ENCODE results near the gene CWF19L2. TPM values are rescaled to one million over a fixed set of nuclear protein-coding genes. Genes with fewer than 3 reads are reported as not detected.

Gene CWF19L2
- total and polyA plus RNA-seq, 5 donors from 2014 or later = 7.6 to 28.3 (median 8.2) TPM

DNA sequence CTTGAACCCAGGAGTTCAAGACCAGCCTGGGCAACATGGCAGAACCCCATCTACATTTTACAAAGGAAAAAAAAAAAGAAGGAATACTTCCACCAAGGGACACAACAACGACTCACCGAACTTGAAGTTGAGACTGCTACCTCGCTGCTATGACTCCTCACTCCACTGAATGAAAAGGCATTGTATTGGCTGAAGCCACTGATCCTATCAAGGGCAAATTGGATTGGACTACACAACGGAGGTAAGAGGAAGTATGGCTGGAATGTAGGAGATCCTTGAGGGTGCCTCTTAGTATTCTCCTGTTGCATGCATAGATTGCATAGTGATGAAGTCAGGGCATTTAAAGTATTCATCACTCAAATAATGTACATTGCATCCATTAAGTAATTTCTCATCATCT, 97.9 kb downstream of the CWF19L2 start:
- no peak overlapping the region for H3K4me3 ChIP-seq (ENCODE audit: low read depth, low read length)
- peaks cover 0 to 15% (median 11%) of the 10 kb centered on the region in 4 donors for H3K4me1 Mint-ChIP-seq
- no peaks in the 10 kb centered on the region for H3K36me3 ChIP-seq (ENCODE audit: control insufficient read depth, insufficient read depth, low read length)
- H3K27ac ChIP-seq (ENCODE audit: insufficient read depth, low read length, poor library complexity, severe bottlenecking) = no peak overlapping the region
- peaks cover 0 to 9% (median 0%) of the 10 kb centered on the region in 7 donors for H3K9me3 Mint-ChIP-seq
- no peaks in the 10 kb centered on the region for H3K9me3 ChIP-seq (ENCODE audit: control insufficient read depth in 2 of 2, low read length in 2 of 2)
- no peaks in the 10 kb centered on the region for H3K27me3 Mint-ChIP-seq
- H3K4me1 ChIP-seq (ENCODE audit: control insufficient read depth, insufficient read depth, low read length, poor library complexity, severe bottlenecking) = no peaks in the 10 kb centered on the region
- no peaks in the 10 kb centered on the region for H3K27me3 ChIP-seq (ENCODE audit: control insufficient read depth, insufficient read depth, low read length)
- no peak overlapping the region for H3K4me3 Mint-ChIP-seq
- no peak overlapping the region for H3K27ac Mint-ChIP-seq
- H3K36me3 Mint-ChIP-seq = peaks cover 57% of the 10 kb centered on the region
- DNase-seq (no peak), ATAC-seq (ENCODE audit: low read depth in 2 of 2) (no peak)

DNA sequence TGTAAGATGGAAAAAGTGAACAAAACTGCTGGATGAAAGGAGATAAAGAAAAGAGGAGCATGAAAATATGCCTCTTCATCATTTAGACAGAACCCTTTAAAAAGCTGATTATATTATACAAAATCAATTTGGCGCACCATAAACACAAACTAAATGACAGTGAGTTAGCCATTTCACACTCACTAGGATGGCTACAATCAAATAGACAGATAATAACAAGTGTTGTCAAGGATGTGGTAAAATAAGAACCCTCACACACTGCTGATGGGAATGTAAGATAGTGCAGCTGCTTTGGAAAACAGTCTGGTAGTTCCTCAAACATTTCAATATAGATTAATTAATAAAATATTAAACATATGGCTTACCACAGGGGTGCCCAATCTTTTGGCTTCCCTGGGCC, 99.7 kb downstream of the CWF19L2 start:
- peaks cover 3% of the 10 kb centered on the region for H3K36me3 ChIP-seq (ENCODE audit: control insufficient read depth, insufficient read depth, low read length)
- Mint-ChIP-seq H3K4me1 (peaks cover 0 to 15% (median 11%) of the 10 kb centered on the region in 4 donors), H3K36me3 (peaks cover 56% of the 10 kb centered on the region), H3K4me3 (no peak overlapping the region), H3K27ac (no peak overlapping the region), H3K27me3 (no peaks in the 10 kb centered on the region), H3K9me3 (peaks cover 0 to 9% (median 0%) of the 10 kb centered on the region in 7 donors)
- no peak for ATAC-seq (ENCODE audit: low read depth in 2 of 2)
- no peaks in the 10 kb centered on the region for H3K27me3 ChIP-seq (ENCODE audit: control insufficient read depth, insufficient read depth, low read length)
- DNase-seq = no peak
- H3K4me1 ChIP-seq (ENCODE audit: control insufficient read depth, insufficient read depth, low read length, poor library complexity, severe bottlenecking) = no peaks in the 10 kb centered on the region
- no peak overlapping the region for H3K4me3 ChIP-seq (ENCODE audit: low read depth, low read length)
- H3K27ac ChIP-seq (ENCODE audit: insufficient read depth, low read length, poor library complexity, severe bottlenecking) = no peak overlapping the region
- no peaks in the 10 kb centered on the region for H3K9me3 ChIP-seq (ENCODE audit: control insufficient read depth in 2 of 2, low read length in 2 of 2)

DNA sequence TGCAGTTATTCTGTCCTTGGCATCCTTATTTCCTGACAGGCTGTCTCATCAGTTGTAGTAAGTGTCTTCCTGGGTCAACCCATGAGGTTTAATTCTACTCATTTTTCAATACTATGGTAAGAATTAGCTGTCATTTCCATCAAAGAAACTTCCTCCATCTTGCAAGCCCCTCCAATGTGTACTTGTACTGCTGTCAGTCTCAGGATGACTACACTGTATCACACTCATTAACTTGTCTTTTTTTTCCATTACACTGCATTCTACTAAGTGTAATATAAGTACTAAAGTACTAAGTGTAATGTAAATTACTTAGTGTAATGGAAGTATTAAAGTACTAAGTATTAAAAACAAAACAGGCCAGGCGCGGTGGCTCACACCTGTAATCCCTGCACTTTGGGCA, 102.8 kb downstream of the CWF19L2 start:
- Mint-ChIP-seq H3K9me3 (peaks cover 0 to 3% (median 0%) of the 10 kb centered on the region in 7 donors), H3K27me3 (no peaks in the 10 kb centered on the region), H3K27ac (no peak overlapping the region), H3K4me3 (no peak overlapping the region), H3K36me3 (peaks cover 54% of the 10 kb centered on the region), H3K4me1 (peaks cover 0 to 14% (median 7%) of the 10 kb centered on the region in 4 donors)
- Histone ChIP-seq H3K9me3 (ENCODE audit: control insufficient read depth in 2 of 2, low read length in 2 of 2) (no peaks in the 10 kb centered on the region), H3K4me1 (ENCODE audit: control insufficient read depth, insufficient read depth, low read length, poor library complexity, severe bottlenecking) (no peaks in the 10 kb centered on the region), H3K36me3 (ENCODE audit: control insufficient read depth, insufficient read depth, low read length) (peaks cover 23% of the 10 kb centered on the region), H3K27me3 (ENCODE audit: control insufficient read depth, insufficient read depth, low read length) (no peaks in the 10 kb centered on the region), H3K4me3 (ENCODE audit: low read depth, low read length) (no peak overlapping the region), H3K27ac (ENCODE audit: insufficient read depth, low read length, poor library complexity, severe bottlenecking) (no peak overlapping the region)
- DNase-seq = no peak
- ATAC-seq (ENCODE audit: low read depth in 2 of 2) = no peak

DNA sequence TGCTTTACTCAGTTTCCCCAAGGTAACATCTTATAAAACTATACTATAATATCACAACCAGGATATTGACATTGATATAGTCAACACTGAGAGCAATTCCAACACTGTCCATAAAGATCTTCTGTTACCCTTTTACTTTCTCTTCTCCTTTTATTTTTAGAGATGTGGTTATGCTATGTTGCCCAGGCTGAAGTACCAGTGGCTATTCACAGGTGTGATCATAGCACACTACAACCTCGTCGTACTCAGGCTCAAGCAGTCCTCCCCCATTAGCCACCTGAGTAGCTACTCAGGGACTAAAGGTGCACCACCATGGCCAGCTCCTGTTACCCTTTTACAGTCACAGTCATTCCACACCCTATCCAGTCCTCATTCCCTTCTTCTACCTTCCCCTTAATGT, 119.7 kb downstream of the CWF19L2 start:
- Mint-ChIP-seq H3K36me3 (peaks cover 40% of the 10 kb centered on the region), H3K27me3 (no peaks in the 10 kb centered on the region), H3K4me3 (no peak overlapping the region), H3K27ac (peak overlapping the region in 1 of 3 donors; percentile 33), H3K9me3 (no peaks in the 10 kb centered on the region), H3K4me1 (peaks cover 0 to 5% (median 2%) of the 10 kb centered on the region in 4 donors)
- Histone ChIP-seq H3K36me3 (ENCODE audit: control insufficient read depth, insufficient read depth, low read length) (peaks cover 17% of the 10 kb centered on the region), H3K27me3 (ENCODE audit: control insufficient read depth, insufficient read depth, low read length) (no peaks in the 10 kb centered on the region), H3K9me3 (ENCODE audit: control insufficient read depth in 2 of 2, low read length in 2 of 2) (no peaks in the 10 kb centered on the region), H3K27ac (ENCODE audit: insufficient read depth, low read length, poor library complexity, severe bottlenecking) (no peak overlapping the region), H3K4me3 (ENCODE audit: low read depth, low read length) (no peak overlapping the region), H3K4me1 (ENCODE audit: control insufficient read depth, insufficient read depth, low read length, poor library complexity, severe bottlenecking) (no peaks in the 10 kb centered on the region)
- no peak for DNase-seq
- ATAC-seq (ENCODE audit: low read depth in 2 of 2) = no peak

DNA sequence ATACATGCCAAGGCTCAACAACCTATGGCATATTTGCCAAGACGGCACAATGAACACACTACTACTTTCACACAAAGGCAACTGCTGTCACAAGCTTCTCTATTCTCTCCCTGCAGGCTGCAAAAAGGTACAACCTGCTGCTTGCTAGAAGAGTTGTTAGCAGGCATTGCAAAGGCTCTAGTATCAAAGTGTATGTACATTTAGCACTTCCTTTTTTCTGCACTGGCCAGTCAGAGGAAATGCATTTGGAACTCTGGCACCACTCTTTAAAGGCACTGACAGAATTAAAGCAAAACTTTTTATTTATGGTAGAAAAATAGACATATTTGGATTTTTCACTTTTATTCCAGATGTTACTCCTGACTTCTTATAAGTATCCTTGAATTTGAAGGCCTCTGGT, 125.9 kb downstream of the CWF19L2 start:
- DNase-seq (no peak), ATAC-seq (ENCODE audit: low read depth in 2 of 2) (no peak)
- Histone ChIP-seq H3K36me3 (ENCODE audit: control insufficient read depth, insufficient read depth, low read length) (peaks cover 30% of the 10 kb centered on the region), H3K27me3 (ENCODE audit: control insufficient read depth, insufficient read depth, low read length) (no peaks in the 10 kb centered on the region), H3K4me3 (ENCODE audit: low read depth, low read length) (no peak overlapping the region), H3K9me3 (ENCODE audit: control insufficient read depth in 2 of 2, low read length in 2 of 2) (no peaks in the 10 kb centered on the region), H3K4me1 (ENCODE audit: control insufficient read depth, insufficient read depth, low read length, poor library complexity, severe bottlenecking) (no peaks in the 10 kb centered on the region), H3K27ac (ENCODE audit: insufficient read depth, low read length, poor library complexity, severe bottlenecking) (no peak overlapping the region)
- Mint-ChIP-seq H3K27ac (no peak overlapping the region), H3K4me1 (no peaks in the 10 kb centered on the region), H3K27me3 (no peaks in the 10 kb centered on the region), H3K4me3 (no peak overlapping the region), H3K9me3 (no peaks in the 10 kb centered on the region), H3K36me3 (peaks cover 51% of the 10 kb centered on the region)

DNA sequence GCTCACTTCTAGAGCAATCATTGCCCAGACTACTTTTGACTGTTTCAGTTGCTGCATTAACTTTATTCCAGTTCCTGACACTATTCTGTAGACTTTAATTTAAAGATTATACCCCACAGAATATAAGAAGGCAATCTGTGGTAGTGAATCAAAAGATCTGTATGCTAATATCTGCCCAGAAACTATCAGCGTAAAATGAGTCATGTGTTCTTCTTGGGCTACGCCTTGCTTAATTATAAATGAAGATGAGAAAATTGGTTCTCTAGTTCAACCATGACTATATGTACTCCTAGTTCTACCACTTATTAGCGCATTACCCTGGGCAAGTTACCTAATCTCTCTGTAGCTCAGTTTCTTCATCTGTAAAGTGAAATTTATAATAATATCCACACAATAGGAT, 128.5 kb downstream of the CWF19L2 start:
- Mint-ChIP-seq H3K4me3 (no peak overlapping the region), H3K27ac (no peak overlapping the region), H3K36me3 (peaks cover 62% of the 10 kb centered on the region), H3K4me1 (no peaks in the 10 kb centered on the region), H3K9me3 (peaks cover 0 to 2% (median 0%) of the 10 kb centered on the region in 7 donors), H3K27me3 (no peaks in the 10 kb centered on the region)
- ATAC-seq (ENCODE audit: low read depth in 2 of 2) (no peak), DNase-seq (no peak)
- no peaks in the 10 kb centered on the region for H3K4me1 ChIP-seq (ENCODE audit: control insufficient read depth, insufficient read depth, low read length, poor library complexity, severe bottlenecking)
- no peak overlapping the region for H3K27ac ChIP-seq (ENCODE audit: insufficient read depth, low read length, poor library complexity, severe bottlenecking)
- no peaks in the 10 kb centered on the region for H3K27me3 ChIP-seq (ENCODE audit: control insufficient read depth, insufficient read depth, low read length)
- no peak overlapping the region for H3K4me3 ChIP-seq (ENCODE audit: low read depth, low read length)
- no peaks in the 10 kb centered on the region for H3K9me3 ChIP-seq (ENCODE audit: control insufficient read depth in 2 of 2, low read length in 2 of 2)
- peaks cover 47% of the 10 kb centered on the region for H3K36me3 ChIP-seq (ENCODE audit: control insufficient read depth, insufficient read depth, low read length)

DNA sequence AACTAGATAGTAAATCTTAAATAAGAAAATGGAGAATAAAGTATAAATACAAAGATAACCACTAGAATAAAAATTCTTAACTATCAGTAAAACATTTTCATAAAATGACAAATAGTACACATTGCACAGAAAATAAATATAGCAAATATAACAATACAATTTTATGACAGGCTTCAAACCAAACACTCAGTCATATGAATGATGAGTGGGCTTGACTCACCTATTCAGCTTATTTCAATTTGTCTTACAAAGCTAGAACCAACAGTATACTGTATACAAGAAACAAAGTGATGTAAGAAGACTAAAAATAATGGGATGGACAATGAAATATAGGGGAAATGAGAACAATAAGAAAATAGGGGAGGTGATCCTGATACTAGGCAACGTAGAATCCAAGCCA, 141.2 kb downstream of the CWF19L2 start:
- no peaks in the 10 kb centered on the region for H3K27me3 ChIP-seq (ENCODE audit: control insufficient read depth, insufficient read depth, low read length)
- peaks cover 45% of the 10 kb centered on the region for H3K36me3 Mint-ChIP-seq
- peaks cover 23% of the 10 kb centered on the region for H3K36me3 ChIP-seq (ENCODE audit: control insufficient read depth, insufficient read depth, low read length)
- peaks cover 0 to 5% of the 10 kb centered on the region in 2 experiments for H3K9me3 ChIP-seq (ENCODE audit: control insufficient read depth in 2 of 2, low read length in 2 of 2)
- H3K9me3 Mint-ChIP-seq = peaks cover 0 to 16% (median 8%) of the 10 kb centered on the region in 7 donors
- DNase-seq (no peak), ATAC-seq (ENCODE audit: low read depth in 2 of 2) (no peak)
- no peaks in the 10 kb centered on the region for H3K27me3 Mint-ChIP-seq
- no peak overlapping the region for H3K27ac Mint-ChIP-seq
- H3K4me1 ChIP-seq (ENCODE audit: control insufficient read depth, insufficient read depth, low read length, poor library complexity, severe bottlenecking) = no peaks in the 10 kb centered on the region
- no peak overlapping the region for H3K4me3 ChIP-seq (ENCODE audit: low read depth, low read length)
- H3K27ac ChIP-seq (ENCODE audit: insufficient read depth, low read length, poor library complexity, severe bottlenecking) = no peak overlapping the region
- H3K4me3 Mint-ChIP-seq = no peak overlapping the region
- peaks cover 0 to 21% (median 3%) of the 10 kb centered on the region in 4 donors for H3K4me1 Mint-ChIP-seq

DNA sequence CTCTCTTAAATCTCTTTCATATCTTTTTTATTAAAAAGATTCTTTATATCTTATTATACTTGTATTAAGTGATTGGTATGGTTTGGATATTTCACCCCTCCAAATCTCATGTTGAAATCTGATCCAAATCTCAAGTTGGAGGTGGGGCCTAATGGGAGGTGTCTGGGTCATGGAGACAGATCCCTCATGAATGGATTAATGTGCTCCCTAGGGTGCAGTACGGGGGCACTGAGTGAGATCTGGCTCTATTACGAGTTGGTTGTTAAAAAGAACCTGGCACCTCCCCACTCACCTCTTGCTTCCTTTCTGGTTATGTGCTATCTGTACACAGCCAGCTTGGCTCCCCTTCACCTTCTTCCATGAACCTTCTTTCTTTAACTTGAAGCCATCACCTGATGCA, 149.6 kb downstream of the CWF19L2 start:
- no peaks in the 10 kb centered on the region for H3K9me3 ChIP-seq (ENCODE audit: control insufficient read depth in 2 of 2, low read length in 2 of 2)
- H3K36me3 Mint-ChIP-seq = peaks cover 63% of the 10 kb centered on the region
- peaks cover 0 to 2% (median 0%) of the 10 kb centered on the region in 4 donors for H3K4me1 Mint-ChIP-seq

More for the DNA sequence above, 149.6 kb downstream of the CWF19L2 start:
- no peak for DNase-seq
- no peaks in the 10 kb centered on the region for H3K27me3 Mint-ChIP-seq
- no peak overlapping the region for H3K4me3 Mint-ChIP-seq
- H3K27ac Mint-ChIP-seq = no peak overlapping the region
- H3K9me3 Mint-ChIP-seq = peaks cover 0 to 2% (median 0%) of the 10 kb centered on the region in 7 donors
- Histone ChIP-seq H3K36me3 (ENCODE audit: control insufficient read depth, insufficient read depth, low read length) (peaks cover 39% of the 10 kb centered on the region), H3K4me3 (ENCODE audit: low read depth, low read length) (no peak overlapping the region), H3K4me1 (ENCODE audit: control insufficient read depth, insufficient read depth, low read length, poor library complexity, severe bottlenecking) (no peaks in the 10 kb centered on the region), H3K27me3 (ENCODE audit: control insufficient read depth, insufficient read depth, low read length) (no peaks in the 10 kb centered on the region), H3K27ac (ENCODE audit: insufficient read depth, low read length, poor library complexity, severe bottlenecking) (no peak overlapping the region)
- no peak for ATAC-seq (ENCODE audit: low read depth in 2 of 2)
